Stimulated activated CD8-positive, alpha-beta memory T cell treated with anti-CD3 and anti-CD28 coated beads, Interleukin-12 subunit alpha, Interleukin-12 subunit beta, amount 100 ng/mL, for 1 hour (primary cell): ENCODE measurements around the gene SELPLG.
"Not testable (repeated sequence)": the region's sequence is repeated elsewhere in the genome, so short reads cannot be mapped to it uniquely, and the experiment has no call there.

Source experiments
- DNase-seq: peaks from one replicate; pipeline ENCODE4 v3.0.0-alpha.2; 2020; ENCODE audit warnings: low read depth

Gene SELPLG

DNA sequence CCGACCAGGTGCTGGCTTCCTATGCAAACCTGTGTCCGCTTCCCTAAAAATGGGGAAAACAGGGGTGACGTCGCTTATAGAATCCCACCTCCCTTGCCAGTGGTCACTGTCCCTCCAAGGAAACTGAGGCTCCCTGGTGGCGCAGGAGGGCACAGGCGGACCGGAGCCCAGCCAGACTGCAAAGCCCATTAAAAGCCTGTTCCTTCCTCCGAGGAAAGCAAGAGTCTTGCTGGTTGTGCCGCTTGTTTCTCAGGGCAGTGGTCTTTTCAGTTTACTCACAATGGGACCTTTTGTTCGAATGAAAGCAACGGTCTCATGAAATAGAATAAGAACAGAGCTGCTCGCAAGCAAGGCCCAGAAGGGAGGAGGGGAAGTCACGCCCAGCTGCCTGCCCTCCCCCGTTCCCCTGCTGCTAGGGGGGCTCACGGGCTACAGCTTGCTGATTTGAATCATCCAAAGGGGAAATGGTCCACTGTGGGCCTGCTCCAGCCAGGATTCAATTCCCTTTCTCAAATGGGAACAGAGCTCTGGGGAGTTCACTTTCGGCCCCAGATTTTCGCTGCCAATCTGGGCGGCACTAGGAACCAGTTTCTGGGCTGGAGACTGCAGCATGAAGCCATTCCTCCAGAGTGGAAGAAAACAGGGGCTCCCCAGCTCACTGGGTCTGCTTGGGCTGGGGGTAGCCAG lies 4.6 kb upstream of the SELPLG start:
- DNase-seq: no peak

DNA sequence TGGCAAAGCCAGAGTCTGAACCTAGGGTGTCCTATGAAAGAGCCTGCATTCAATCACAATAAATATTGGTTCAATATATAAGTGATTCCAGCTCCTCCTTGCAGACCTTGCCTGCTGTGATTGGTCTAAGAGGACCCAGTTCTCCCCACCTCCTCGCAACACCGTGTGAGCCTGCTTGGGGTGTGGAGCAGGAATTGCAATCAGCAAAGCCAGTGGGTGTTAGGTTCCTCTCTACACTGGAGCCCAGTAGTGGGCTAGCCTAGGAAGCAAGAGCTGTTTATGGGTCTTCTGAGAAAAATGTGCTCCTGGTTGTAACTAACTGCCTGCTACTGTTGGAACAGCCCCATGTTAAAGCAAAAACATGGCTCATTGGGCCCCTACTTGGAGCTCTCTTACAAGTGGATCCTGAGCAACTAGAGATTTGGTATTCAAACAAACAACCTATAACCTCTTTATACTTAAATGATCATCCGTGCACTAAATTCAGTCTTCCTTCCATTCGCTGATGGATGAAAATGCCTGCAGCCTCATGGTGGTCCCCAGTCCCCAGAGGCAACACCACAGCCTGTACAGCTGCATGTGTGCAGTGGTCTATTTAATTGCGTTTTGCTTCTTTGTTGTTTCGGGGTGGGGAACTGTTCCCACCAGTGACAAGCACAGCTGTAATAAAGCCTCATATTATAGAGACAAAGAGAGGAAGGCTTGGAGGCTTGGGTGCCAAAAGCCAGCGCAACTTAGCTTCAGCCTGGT lies 3.7 kb upstream of the SELPLG start:
- DNase-seq: no peak

DNA sequence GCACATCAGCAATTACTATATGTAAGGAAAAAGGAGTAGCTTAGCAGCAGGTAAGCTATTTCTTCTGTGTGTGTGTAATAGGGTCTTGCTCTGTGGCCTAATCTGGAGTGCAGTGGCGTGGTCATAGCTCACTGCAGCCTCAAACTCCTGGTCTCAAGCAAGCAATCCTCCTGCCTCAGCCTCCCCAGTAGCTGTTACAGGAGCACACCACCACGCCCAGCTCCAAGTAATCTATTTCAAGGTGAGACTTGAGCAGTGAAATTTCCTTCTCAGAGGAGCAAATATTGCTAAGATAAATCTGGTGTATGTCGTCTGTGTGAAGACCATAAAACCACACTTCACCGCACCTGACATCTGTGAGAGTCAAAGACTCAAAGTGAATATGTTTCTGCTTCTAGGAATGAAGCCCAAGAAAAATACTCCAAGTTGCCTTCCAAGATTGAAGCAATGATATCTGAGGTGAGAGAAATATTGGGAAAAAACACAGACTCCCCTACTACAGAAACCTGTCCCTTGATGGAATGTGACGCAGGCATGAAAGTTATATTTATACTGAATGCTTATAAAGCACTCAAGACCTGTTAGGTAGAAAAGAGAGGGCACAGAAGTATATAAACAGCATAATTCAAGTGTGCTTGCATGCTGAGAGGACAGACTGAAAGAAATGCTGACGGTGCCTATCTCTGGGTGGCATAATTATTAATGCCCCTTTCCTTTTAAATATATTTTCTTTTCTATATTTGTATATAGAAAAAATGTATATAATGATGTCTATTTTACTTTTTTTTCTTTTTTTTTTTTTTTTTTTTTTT lies 2.5 kb upstream of the SELPLG start:
- no peak for DNase-seq

DNA sequence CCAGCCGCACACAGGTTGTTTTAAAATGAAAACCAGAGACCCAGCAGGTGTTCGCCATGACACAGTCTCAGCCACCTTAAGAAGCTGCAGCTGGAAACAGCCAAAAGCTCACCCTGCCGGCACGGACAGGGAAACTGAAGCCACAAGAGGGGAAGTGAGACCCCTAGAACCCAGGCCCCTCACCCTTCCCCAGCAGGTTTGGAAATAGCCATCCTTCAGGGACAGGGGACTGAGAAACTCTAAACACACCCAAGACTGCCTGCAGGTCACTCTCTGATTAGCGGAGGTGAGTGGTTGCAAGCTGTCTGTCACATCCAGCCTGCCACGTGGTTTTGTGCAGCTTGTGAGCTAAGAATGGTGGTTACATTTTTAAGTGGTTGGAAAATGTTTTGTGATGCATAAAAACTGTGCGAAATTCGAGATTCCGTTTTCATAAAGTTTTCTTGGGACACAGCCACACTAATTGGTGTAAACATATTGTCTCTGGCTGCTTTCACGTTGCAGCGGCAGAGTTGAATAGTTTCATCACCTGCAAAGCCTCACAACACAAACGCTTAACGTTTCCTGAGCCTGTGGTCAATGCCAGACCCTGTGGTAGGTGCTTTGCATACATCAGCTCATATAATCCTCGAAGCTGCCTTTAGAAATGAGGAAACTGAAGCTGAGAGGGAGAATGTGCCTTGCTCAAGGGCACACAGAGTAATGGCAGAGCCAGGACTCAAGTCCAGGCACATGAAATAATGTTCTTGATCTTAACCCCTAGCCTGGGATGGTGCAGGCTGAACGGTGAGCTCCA lies 1.7 kb upstream of the SELPLG start:
- DNase-seq: no peak

DNA sequence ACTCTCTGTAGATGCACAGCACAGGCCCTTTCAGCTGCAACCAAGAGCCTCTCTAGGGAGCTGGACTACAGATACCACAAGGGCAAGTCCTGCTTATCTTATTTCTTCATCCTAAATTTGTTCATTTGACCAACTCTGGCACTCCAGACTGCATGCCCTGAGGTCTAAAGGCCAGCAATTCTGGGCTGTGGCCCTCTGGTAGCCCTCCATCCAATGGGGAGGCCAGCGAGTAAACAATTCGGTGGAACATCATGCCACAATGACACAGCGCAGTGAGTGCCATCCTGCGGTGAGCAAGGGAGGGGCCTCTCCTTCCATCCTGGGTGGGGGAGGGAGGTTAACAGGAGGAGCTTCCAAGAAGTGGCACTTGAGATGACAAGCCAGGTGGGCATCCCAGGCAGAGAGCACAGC lies 652 bp upstream of the SELPLG start:
- no peak for DNase-seq

DNA sequence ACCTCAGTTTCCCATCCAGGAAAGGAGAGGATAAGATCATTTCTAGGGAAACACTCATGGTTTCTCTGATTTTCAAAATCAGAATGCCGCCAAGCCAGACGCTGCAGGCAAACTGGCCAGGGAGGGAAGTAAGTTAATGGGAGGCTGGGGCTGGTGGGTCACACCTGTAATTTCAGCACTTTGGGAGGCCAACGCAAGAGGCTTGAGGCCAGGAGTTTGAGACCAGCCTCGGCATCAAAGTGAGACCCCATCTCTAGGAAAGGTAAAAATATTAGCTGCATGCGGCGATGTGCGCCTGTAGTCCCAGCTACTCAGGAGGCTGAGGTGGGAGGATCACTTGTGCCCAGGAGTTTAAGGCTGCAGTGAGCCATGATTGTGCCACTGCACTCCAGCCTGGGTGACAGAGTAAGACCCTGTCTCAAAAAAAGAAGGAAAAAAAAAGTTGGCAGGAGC lies 587 bp downstream of the SELPLG start:
- no peak for DNase-seq

DNA sequence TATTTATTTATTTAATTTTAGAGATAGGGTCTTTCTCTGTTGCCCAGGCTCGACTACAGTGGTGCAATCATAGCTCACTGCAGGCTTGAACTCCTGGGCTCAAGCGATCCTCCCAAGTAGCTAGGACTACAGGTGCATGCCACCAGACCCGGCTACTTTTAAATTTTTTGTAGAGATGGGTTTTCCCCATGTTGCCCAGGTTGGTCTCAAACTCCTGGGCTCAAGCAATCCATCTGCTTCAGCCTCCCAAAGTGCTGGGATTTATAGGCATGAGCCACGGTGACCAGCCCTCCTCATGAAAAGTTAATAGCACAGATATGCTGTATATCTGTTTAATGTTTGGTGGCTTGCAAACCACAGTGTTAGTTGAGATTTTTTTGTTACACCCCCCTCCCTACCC lies 2.4 kb downstream of the SELPLG start:
- not testable (repeated sequence) for DNase-seq

DNA sequence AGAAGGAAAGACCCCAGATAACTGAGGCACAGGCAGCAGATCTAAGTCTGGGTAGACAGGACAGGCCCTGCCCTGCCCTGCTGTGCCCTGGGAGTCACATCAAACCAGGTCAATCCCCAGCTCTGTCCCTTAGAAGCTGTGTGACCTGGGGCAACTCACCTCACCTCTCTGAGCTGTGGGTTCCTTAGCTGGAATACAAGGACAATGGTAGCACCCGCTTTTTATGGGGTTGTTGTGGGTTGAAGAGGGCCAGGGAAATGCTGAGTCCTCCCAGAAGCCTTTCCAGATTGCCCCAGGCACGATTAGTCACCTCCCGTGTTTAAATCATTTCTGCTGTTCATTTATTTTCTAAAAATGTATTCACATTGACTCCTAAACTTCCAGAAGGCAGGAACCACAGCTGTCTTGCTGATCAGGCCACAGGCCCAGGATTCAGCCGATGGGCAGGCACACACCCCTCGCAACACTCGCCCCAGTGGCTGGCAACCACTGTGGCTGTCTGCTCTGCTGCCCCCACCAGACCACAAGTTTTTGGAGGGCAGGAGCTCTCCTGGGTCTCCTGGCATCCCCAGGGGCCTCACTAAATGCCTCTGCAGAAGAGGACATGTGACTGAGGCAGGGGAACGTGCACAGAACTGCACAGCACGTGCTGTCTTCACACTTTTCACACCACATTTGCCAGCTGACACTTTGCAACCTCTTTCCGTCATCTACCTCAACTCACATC lies 3.0 kb downstream of the SELPLG start:
- DNase-seq: no peak

DNA sequence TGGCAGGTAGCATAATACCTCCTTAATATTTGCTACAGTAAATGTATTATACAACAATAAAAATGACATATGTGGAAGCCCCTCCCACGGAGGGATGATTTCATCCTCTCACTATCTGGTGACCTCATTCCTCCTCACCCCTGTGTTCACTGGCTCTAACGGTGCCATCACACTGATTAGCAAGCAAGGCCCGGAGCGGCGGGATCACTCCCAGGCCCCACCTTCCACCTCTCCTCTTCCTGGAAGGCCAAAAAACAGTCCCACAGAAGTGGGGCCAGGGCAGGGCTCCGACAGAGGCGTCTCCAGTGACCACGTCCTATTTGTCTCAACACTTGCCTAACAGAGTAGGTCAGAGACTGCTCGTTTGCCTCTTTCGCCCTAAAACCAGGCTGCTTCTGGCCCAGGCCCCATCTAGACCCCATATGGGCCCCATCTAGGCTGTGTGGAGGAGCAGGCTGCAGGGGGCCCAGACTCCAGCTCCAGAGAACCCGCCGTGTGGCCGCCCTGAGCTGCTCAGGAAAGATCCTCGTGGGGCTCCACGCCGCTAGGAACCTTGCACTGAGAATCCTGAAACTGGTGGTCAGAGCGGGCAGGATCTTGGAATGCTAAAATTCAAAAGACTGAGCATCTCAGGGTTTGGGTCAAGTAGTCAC lies 3.7 kb downstream of the SELPLG start:
- DNase-seq: peak; percentile 34

DNA sequence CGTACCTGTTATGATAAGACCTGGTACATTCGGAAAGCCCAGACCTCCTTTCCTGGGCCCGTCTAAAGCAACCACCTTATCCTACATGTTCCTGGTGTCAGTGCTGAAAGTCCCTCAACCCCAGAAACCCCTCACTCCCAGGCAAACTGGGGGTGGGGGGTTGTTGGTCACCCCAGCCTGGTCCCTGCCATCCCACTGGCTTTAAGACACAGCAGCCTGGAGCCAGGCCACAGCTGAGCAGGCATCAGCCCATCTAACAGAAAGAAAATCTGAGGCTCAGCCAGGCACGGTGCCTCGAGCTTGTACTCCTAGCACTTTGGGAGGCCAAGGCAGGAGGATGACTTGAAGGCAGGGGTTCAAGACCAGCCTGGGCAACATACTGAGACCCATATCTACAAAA lies 4.5 kb downstream of the SELPLG start:
- DNase-seq: no peak

DNA sequence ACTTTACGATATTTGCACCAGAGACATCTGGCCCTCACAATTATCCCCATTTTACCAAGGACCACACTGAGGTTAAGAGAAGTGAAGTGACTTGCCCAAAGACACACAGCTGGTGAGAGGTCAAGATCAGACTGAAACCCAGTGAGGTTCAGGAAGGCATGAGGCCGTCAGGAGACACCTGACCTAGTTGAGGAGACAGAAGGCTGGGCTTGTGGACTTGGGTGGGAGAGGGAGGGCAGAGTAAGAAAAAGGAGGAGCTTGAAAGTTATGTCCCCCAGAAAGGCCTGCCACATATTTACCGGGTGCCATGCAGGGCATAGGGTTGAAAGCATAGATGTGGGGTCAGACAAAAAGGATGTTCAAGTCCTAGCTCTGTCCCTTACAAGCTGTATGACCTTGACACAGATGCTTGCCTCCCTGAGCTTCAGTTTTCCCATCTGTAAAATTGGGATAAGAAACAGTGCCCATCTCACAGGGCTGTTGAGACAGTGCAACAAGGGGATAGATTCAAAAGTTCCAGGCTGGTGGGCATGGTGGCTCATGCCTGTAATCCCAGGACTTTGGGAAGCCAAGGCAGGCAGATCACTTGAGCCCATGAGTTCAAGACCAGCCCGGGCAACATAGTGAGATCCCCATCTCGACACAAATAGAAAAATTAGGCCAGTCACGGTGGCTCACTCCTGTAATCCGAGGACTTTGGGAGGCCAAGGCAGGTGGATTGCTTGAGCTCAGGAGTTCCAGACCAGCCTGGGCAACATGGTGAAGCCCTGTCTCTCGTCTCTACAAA lies 6.4 kb downstream of the SELPLG start:
- no peak for DNase-seq

DNA sequence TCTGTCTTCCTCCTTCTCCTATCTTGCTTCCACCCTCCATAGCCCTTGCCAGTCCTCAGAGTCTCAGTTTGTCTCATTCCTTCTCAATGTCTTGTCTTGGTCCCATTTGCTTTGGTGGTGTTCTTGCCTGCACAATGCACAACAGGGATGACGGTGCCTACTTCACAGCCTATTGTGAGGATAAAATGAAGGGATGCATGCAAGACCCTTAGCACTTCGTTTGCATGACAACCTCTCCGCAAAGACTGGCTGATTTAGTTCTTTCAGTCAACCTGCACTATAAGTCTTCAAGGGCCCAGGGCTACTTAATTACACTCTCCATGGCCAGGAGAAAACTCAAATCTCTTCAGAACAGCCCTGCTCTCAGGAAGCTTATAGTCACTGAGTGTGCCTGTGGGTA lies 8.5 kb downstream of the SELPLG start:
- DNase-seq: no peak

DNA sequence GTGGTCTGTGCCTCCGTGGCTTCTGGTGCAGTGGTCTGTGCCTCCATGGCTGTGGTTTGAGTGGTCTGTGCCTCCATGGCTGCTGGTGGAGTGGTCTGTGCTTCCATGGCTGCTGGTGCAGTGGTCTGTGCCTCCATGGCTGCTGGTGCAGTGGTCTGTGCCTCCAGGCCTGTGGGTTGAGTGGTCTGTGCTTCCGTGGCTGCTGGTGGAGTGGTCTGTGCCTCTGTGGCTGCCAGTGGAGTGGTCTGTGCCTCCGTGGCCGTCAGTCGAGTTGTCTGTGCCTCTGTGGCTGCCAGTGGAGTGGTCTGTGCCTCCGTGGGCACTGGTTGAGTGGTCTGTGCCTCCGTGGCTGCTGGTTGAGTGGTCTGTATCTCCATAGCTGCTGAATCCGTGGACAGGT lies 10.1 kb downstream of the SELPLG start:
- DNase-seq: no peak

DNA sequence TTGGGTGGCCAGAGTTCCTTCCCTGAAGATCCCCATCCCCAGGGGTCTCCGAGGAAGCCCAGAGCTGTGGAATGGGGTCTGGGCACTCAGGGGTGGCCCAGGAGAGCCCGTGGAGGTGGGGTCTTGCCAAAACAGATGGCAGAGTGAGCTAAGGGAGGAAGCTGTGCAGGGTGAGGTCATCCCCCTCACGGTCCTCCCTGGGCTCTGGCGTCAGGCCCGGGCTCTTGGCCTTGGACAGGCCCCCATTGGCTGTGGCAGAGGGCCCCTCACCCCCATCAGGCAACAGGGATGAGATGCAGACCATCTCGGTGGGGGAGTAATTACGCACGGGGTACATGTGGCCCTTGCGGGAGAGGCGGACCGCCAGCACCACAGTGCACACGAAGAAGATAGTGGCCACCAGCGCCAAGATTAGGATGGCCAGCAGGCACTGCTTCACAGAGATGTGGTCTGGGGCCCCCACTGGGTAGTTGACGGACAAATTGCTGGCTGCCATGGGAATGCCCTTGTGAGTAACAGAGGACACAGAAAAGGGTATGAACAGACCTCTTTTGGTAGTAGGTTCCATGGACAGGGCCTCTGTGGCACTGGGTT lies 10.7 kb downstream of the SELPLG start:
- no peak for DNase-seq

DNA sequence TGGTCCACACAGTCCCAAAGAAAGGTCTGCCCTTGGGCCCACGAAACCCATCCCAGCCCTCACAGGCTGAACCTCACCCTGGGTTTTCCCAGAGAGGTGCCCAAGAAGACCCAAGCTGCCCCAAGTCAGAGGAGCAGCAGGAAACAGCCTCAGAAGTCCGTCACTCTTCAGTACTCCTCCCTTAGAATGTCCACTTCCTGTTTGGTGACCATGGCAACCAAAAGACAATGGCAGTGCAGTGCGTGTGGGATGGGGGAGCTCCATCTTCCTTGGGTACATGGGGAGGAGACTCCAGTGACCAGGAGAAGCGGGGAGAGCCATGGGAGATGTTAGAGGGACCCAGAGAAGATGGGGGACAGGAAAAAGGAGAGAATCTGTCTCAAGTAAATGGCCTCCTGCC lies 11.3 kb downstream of the SELPLG start:
- no peak for DNase-seq

DNA sequence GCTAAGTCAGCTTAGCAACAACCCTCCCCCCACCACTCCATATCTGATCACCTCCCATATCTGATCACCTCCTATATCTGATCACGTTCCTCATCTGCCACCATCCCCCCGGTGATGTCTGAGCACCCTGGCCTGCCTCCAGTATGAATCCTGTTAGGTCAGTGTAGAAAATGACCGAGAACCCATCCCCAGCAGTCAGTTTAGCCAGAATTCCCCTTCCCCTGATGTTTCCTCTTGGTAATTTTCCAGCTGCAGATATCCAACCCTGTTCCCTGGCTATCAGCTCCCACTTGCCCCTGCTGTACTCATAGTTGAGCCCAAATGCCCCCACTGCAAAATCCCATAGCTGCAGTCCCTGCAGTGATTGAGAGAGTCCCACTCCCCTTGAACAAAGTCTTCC lies 12.5 kb downstream of the SELPLG start:
- DNase-seq: no peak

DNA sequence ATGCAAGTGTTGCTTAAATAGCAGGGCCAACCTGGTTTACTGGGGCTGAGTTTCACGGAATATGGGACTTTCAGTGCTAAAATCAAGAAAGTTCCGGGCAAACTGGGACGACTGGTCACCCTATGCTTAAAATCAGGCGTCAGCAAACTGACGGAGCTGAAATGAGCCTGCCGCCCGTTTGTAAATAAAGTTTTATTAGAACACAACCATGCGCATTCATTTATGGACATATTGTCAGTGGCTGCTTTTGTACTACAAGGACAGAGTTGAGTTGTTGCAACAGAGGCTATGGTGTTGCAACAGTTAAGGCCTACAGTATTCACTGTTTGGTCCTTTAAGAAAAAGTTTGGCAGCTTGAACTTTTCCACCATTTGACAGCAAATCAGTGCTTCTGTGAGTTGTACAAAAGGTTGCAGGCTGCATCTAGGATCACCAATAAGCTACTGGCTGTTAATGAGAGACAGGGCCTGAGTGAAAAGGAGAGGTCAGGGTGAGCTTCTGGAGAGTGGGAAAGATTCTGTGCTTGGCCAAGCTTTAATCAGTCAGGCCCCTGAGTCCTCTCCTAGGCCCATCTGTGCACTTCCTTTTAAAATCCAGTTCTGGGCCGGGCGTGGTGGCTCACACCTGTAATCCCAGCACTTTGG lies 13.3 kb downstream of the SELPLG start:
- no peak for DNase-seq

DNA sequence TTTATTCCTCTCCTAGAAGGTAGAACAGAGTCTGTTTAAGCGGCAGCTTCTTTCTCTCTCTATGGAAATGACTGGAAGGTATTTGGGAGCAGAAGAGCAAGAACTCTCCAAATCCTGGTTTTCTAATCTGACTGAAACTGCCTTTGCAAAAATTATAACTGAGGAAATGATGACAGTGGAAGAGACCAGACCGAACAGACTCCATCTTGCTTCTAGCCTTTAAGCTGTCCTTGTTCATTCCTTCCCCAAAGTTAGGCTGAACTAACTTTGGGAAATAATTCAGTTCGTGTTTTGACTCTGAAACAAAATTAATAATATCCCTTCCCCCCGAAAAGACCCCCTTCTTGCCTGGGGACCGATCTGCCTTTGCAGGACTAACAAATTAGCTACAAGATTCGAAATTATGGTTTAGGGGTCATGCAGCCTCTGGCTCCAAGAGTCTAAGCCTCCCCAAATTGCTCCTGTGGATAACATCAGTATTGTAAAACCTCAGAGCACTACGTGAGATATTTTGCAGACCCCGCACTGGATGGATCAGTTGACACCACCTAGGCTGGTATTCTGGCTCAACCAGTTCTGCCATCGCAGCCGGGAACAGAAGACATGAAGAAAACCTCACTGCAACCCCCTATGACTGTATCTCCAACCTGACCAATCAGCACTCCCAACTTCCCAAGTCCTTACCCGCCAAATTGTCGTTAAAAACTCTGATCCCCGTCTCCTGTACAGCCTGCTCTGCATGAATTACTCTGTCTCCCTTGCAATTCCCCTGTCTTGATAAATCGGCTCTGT lies 14.1 kb downstream of the SELPLG start:
- no peak for DNase-seq
